Adrenal gland (tissue), 19 donors: ENCODE data around the gene OR13F1. TPM values are rescaled to one million over a fixed set of nuclear protein-coding genes. Genes with fewer than 3 reads are reported as not detected.

ENCODE experiments used
- DNase-seq, 7 donors: peaks; one replicate each; pipeline ENCODE4 v3.0.0-alpha.2; 2019 to 2020
- H3K27ac ChIP-seq, 5 donors: fragments of 200-600 bp; sonication (generic) in 4 of 5; 1 replicate in 3 of 5; 2 replicates in 2 of 5; pipeline versions ENCODE4 v1.5.1 to v1.8.0; 2016 to 2020; ENCODE audit warnings: mild to moderate bottlenecking in 1 of 5
- H3K27me3 ChIP-seq: fragments of 200-600 bp; 2 replicates; pipeline ENCODE4 v1.8.0; 2021
- H3K36me3 ChIP-seq, 2 donors: fragments of 200-600 bp; replicated peaks in 1 of 2; 1 replicate in 1 of 2; 2 replicates in 1 of 2; pipeline versions ENCODE4 v1.5.1 to v1.8.0; 2018 to 2022
- H3K4me1 ChIP-seq, 2 donors: fragments of 200-600 bp; replicated peaks in 1 of 2; 1 replicate in 1 of 2; 2 replicates in 1 of 2; pipeline versions ENCODE4 v1.5.1 to v1.8.0; 2018 to 2021
- H3K4me3 ChIP-seq, 4 donors: fragments of 200-600 bp; sonication (generic) in 3 of 4; one replicate each; pipeline ENCODE4 v1.5.1; 2016 to 2018
- H3K9me3 ChIP-seq, 3 donors: fragments of 200-600 bp; sonication (generic) in 1 of 3; replicated peaks in 1 of 3; 1 replicate in 2 of 3; 2 replicates in 1 of 3; pipeline versions ENCODE4 v1.5.1 to v1.8.0; 2016 to 2021
- POLR2A ChIP-seq, 2 donors: fragments of 450-650 bp; IDR thresholded peaks; one replicate each; pipeline ENCODE4 v1.6.1; 2017; ENCODE audit warnings: antibody characterized with exemption in 2 of 2, mild to moderate bottlenecking in 2 of 2, moderate library complexity in 1 of 2
- WGBS, 4 donors: extraction: QIAGEN DNeasy Blood & Tissue Kit in 2 of 4; methylation state at CpG; one replicate each; pipeline versions ENCODE4 v1.1.5 to v1.1.7; 2013 to 2017; 5-methylcytosine and 5-hydroxymethylcytosine counted together
- intact Hi-C, 2 donors: fragments of 100-400 bp; cut with DNase I; formaldehyde crosslinking; loops; one replicate each; pipeline versions ENCODE4 v1.14.1 to v1.15.0; 2022 to 2023
- long read RNA-seq, 10 donors: library from polyadenylated mRNA in 3 of 10; unstranded in 2 of 10; stranded (forward) in 1 of 10; transcript quantifications; one replicate each; pipeline ENCODE4 v2.0.0 and lab custom pipeline, GENCODE V29; 2021 to 2026
- polyA plus RNA-seq, 3 donors: library from polyadenylated mRNA; stranded (reverse); fragments of 200-250 nt in 2 of 3; fragments of 350-450 nt in 1 of 3; fragmentation: Illumina TruSeq in 1 of 3; extraction: RNeasy Lipid Tissue Mini Kit (QIAGEN cat#74804) in 1 of 3; gene quantifications; one replicate each; pipeline ENCODE4 v1.2.3, GENCODE V29; 2013 to 2014
- total RNA-seq, 9 donors: library from RNA; depleted of rRNA in 4 of 9; stranded (reverse); fragments of >200 nt in 4 of 9; fragments of 120-200 nt in 1 of 9; fragmentation: NEBNext Ultra II Directional in 1 of 9; extraction: Animal tissue kit (Norgen Biotek cat#: 25700) in 1 of 9; gene quantifications; one replicate each; pipeline versions ENCODE4 v1.1.0 to v1.2.4, GENCODE V29; 2013 to 2023
- TF ChIP-seq, protein P1 (sequence below), 6 experiments: fragments of 450-650 bp in 4 of 6; fragments of 200-600 bp in 2 of 6; sonication (generic) in 1 of 6; IDR thresholded peaks; 1 replicate in 5 of 6; 2 replicates in 1 of 6; pipeline versions ENCODE4 v1.5.1 to v1.8.0; 2016 to 2021; ENCODE audit warnings: antibody characterized with exemption in 6 of 6, mild to moderate bottlenecking in 2 of 6, moderate library complexity in 1 of 6
- donor health status: healthy with polysubstance abuse.
- donor health status: Bipolar disorder and iron deficiency.
- donor health status: DM: yes; HTN: yes; CAD: no.
- donor health status: DM: no; HTN: no; CAD: no.
- donor health status: DM: no; HTN: no; CAD: no.
- donor health status: DM: yes; HTN: yes; CAD: no.

The OR13F1 gene, protein sequence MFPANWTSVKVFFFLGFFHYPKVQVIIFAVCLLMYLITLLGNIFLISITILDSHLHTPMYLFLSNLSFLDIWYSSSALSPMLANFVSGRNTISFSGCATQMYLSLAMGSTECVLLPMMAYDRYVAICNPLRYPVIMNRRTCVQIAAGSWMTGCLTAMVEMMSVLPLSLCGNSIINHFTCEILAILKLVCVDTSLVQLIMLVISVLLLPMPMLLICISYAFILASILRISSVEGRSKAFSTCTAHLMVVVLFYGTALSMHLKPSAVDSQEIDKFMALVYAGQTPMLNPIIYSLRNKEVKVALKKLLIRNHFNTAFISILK
- total RNA-seq (not detected), polyA plus RNA-seq (not detected)
- long read RNA-seq, donor 1 = 0 reads
- long read RNA-seq, donor 2 = 0 reads
- long read RNA-seq, donor 3 = 0 reads
- long read RNA-seq, donor 4 = 0 reads
- long read RNA-seq, donor 5 = 0 reads
- long read RNA-seq, donor 6 = 0 reads
- long read RNA-seq, donor 7 = 0 reads
- long read RNA-seq, donor 8 = 0 reads
- long read RNA-seq, donor 9 = 0 reads
- long read RNA-seq, donor 10 = 0 reads

DNA sequence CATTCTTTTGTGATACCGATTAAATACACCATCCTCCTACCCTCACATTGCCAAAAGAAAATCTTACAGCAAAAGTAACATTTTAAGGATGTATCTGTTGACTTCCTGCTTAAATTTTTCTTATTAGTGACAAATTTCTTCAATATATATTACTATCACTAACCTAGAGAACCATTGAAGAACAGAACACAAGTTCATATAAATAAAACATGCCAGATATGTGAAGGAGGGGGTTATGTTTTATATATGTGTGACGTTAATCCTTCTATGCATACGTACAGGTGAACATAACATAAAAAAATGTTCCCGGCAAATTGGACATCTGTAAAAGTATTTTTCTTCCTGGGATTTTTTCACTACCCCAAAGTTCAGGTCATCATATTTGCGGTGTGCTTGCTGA, at the start of gene OR13F1:
Gene OR13F1, plus strand, starts transcription at position 301 of the 400 bp plus-strand sequence. Its CDS starts 0 bp downstream, at position 301.
- H3K9me3 ChIP-seq = no peaks in the 10 kb centered on the region
- intact Hi-C loops = no loop called here
- no peak for DNase-seq

DNA sequence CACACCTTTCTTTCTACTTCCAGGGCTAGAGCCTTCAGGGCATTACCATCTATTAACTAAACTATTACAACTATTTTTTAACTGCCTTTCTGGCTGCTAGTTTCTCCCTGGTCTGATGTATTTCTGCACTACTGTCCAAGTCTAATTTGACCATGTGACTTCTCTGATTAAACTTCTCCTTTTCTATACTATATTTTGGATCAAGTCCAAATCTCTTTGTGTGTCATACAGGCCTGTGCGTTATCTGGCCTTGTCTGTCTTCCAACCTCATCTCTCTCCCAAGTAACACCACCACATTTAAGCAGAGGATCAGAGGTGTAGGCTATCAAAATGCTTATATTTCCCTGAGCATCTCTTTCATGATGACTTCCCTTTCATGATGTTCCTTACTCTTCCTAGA, 47.2 kb upstream of the OR13F1 start:
- intact Hi-C loops = no loop called here

More for the DNA sequence above, at the start of gene OR13F1:
- H3K4me3 ChIP-seq = no peak within 1 kb of the TSS
- WGBS, 4 donors = 84 to 91% (median 90%) methylated on average over 5 of the region's 5 CpGs
- H3K27me3 ChIP-seq = no peaks in the 10 kb centered on the region
- no peaks in the 10 kb centered on the region for H3K4me1 ChIP-seq
- no peak within 1 kb of the TSS for H3K27ac ChIP-seq
- H3K36me3 ChIP-seq = no peaks in the 10 kb centered on the region
- TF ChIP-seq, protein P1, sequence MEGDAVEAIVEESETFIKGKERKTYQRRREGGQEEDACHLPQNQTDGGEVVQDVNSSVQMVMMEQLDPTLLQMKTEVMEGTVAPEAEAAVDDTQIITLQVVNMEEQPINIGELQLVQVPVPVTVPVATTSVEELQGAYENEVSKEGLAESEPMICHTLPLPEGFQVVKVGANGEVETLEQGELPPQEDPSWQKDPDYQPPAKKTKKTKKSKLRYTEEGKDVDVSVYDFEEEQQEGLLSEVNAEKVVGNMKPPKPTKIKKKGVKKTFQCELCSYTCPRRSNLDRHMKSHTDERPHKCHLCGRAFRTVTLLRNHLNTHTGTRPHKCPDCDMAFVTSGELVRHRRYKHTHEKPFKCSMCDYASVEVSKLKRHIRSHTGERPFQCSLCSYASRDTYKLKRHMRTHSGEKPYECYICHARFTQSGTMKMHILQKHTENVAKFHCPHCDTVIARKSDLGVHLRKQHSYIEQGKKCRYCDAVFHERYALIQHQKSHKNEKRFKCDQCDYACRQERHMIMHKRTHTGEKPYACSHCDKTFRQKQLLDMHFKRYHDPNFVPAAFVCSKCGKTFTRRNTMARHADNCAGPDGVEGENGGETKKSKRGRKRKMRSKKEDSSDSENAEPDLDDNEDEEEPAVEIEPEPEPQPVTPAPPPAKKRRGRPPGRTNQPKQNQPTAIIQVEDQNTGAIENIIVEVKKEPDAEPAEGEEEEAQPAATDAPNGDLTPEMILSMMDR (IDR thresholded peaks at IDR 0.05) = no peak
- no peak for TF ChIP-seq POLR2A (IDR thresholded peaks at IDR 0.05)

DNA sequence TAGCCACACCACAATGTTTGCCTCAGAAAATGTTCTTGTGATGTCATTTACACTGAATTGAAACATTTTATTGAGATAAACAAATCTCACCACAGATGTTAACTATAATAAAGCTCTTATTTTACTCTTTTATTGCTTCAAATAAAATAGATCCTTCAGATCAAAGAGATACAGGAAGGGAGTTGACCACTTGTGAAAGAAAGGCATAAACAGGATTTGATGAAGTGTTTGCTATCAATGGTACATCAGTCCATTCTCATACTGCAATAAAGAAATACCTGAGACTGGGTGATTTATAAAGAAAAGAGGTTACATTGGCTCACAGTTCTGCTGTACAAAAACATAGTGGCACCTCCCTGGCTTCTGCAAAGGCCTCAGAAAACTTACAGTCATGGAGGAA, 40.2 kb upstream of the OR13F1 start:
- Histone ChIP-seq H3K36me3 (no peaks in the 10 kb centered on the region), H3K9me3 (no peaks in the 10 kb centered on the region), H3K27ac (no peak overlapping the region), H3K4me1 (no peaks in the 10 kb centered on the region), H3K4me3 (no peak overlapping the region), H3K27me3 (no peaks in the 10 kb centered on the region)
- no peak for DNase-seq
- intact Hi-C loops = no loop called here
- TF ChIP-seq, protein P1 (IDR thresholded peaks at IDR 0.05) = no peak
- TF ChIP-seq POLR2A (IDR thresholded peaks at IDR 0.05) = no peak

More for the DNA sequence above, 47.2 kb upstream of the OR13F1 start:
- no peaks in the 10 kb centered on the region for H3K36me3 ChIP-seq
- 29 to 46% (median 37%) methylated on average over 1 of the region's 1 CpG for WGBS, 4 donors
- H3K9me3 ChIP-seq = no peaks in the 10 kb centered on the region
- TF ChIP-seq, protein P1 (IDR thresholded peaks at IDR 0.05) = no peak
- TF ChIP-seq POLR2A (IDR thresholded peaks at IDR 0.05) = no peak
- H3K4me1 ChIP-seq = no peaks in the 10 kb centered on the region
- no peak for DNase-seq
- no peak overlapping the region for H3K4me3 ChIP-seq
- H3K27ac ChIP-seq = no peak overlapping the region
- no peaks in the 10 kb centered on the region for H3K27me3 ChIP-seq

DNA sequence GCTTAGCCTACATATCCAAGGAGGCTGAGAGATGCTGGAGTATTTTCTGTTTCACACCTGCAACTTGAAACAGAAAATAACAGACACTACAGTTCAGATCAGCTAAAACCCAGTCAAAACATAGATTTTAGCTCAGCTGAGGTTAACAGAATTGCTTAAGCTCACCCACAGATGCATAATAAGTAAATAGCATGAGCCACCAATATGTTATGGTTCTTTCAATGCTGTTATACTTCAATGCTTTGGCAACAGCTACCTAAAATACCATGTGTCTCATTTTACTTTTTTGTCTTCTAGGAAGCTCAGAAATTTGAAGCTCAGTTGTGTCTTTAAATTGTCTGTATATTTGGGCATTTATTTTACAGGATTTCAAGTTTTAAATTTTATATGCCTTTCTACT, 35.8 kb upstream of the OR13F1 start:
- intact Hi-C loops = no loop called here
- no peaks in the 10 kb centered on the region for H3K9me3 ChIP-seq
- no peaks in the 10 kb centered on the region for H3K36me3 ChIP-seq
- no peak for DNase-seq
- no peak overlapping the region for H3K27ac ChIP-seq
- TF ChIP-seq, protein P1 (IDR thresholded peaks at IDR 0.05) = no peak
- no peak for TF ChIP-seq POLR2A (IDR thresholded peaks at IDR 0.05)
- no peaks in the 10 kb centered on the region for H3K4me1 ChIP-seq
- H3K27me3 ChIP-seq = no peaks in the 10 kb centered on the region
- no peak overlapping the region for H3K4me3 ChIP-seq
